Progenitor cell of endocrine pancreas (in vitro differentiated cells): ENCODE data around the gene CDC42EP2. TPM values are rescaled to one million over a fixed set of nuclear protein-coding genes. Genes with fewer than 3 reads are reported as not detected.
A peak's percentile ranks its signal among the peaks of the same experiment; 100 is the strongest.
"Not testable (repeated sequence)": the region's sequence is repeated elsewhere in the genome, so short reads cannot be mapped to it uniquely, and the experiment has no call there.

Source experiments
- DNase-seq: peaks from one replicate; pipeline ENCODE4 v3.0.0; 2021; ENCODE audit warnings: low spot score; ENCODE audit not compliant: unreplicated experiment
- H3K27ac Mint-ChIP-seq: 2 replicates; pipeline ENCODE4 v1.8.0; 2021; ENCODE audit warnings: mild to moderate bottlenecking, moderate library complexity, mixed read lengths
- H3K27me3 Mint-ChIP-seq: 2 replicates; pipeline ENCODE4 v1.8.0; 2021; ENCODE audit warnings: mixed read lengths
- H3K36me3 Mint-ChIP-seq: 2 replicates; pipeline ENCODE4 v1.8.0; 2022; ENCODE audit warnings: mixed read lengths; ENCODE audit not compliant: insufficient read depth
- H3K4me1 Mint-ChIP-seq: 2 replicates; pipeline ENCODE4 v1.8.0; 2021; ENCODE audit warnings: low read depth, mixed read lengths
- H3K4me3 Mint-ChIP-seq: 2 replicates; pipeline ENCODE4 v1.8.0; 2021; ENCODE audit warnings: low read depth, mild to moderate bottlenecking, moderate library complexity, mixed read lengths
- H3K9me3 Mint-ChIP-seq: 2 replicates; pipeline ENCODE4 v1.8.0; 2021; ENCODE audit warnings: low read depth, mixed read lengths
- total RNA-seq: library from RNA; stranded (reverse); gene quantifications from 2 replicates; pipeline ENCODE4 v1.2.1, GENCODE V29; 2021
- TF ChIP-seq, protein P1 (sequence below): fragments of 200-600 bp; sonication (generic); IDR thresholded peaks from one replicate; pipeline ENCODE4 v1.5.0; 2021; ENCODE audit warnings: antibody characterized with exemption, mild to moderate bottlenecking; ENCODE audit not compliant: unreplicated experiment

CDC42EP2 gene
- total RNA-seq, 1 donor from 2014 or later = 5.9 TPM

DNA sequence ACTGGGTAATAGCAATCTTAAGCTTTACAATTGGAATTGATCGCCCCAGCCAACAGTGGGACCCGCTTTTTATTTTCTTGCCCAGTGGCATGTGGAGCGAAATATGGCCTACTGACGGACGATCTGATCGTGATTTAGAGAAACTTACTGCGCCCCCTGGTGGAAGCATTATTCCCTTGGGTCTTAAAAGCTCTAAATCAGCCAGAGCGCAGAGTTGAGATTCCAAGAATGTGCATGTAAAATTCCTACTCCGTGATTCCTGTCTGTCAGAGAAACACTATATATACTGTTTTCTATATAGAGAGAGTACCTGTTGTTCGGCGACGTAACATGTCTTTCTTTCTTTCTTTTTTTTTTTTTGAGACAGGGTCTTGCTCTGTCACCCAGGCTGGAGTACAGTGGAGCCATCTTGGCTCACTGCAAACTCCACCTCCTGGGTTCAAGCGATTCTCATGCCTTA is 15.3 kb downstream of the CDC42EP2 start:
- Mint-ChIP-seq H3K36me3 (no peaks in the 10 kb centered on the region), H3K4me1 (peaks cover 11% of the 10 kb centered on the region), H3K4me3 (no peak overlapping the region), H3K27me3 (peaks cover 2% of the 10 kb centered on the region), H3K27ac (peak overlapping the region; percentile 73), H3K9me3 (no peaks in the 10 kb centered on the region)
- DNase-seq = peak; percentile 75
- TF ChIP-seq, protein P1, sequence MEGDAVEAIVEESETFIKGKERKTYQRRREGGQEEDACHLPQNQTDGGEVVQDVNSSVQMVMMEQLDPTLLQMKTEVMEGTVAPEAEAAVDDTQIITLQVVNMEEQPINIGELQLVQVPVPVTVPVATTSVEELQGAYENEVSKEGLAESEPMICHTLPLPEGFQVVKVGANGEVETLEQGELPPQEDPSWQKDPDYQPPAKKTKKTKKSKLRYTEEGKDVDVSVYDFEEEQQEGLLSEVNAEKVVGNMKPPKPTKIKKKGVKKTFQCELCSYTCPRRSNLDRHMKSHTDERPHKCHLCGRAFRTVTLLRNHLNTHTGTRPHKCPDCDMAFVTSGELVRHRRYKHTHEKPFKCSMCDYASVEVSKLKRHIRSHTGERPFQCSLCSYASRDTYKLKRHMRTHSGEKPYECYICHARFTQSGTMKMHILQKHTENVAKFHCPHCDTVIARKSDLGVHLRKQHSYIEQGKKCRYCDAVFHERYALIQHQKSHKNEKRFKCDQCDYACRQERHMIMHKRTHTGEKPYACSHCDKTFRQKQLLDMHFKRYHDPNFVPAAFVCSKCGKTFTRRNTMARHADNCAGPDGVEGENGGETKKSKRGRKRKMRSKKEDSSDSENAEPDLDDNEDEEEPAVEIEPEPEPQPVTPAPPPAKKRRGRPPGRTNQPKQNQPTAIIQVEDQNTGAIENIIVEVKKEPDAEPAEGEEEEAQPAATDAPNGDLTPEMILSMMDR = peak; percentile 82

DNA sequence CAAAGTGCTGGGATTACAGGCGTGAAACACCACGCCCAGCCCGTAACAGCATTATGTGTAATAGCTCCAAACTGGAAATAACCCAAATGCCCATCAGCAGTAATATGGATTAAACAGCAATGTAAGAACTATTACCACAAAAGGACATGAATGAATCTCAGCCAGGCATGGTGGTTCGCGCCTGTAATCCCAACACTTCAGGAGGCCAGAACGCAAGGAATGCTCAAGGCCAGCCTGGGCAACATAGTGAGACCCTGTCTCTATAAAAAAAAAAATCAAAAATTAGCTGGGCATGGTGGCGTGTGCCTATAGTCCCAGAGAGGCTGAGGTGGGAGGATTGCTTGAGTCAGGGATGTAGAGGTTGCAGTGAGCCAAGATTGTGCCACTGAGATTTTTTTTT is 15.9 kb downstream of the CDC42EP2 start:
- TF ChIP-seq, protein P1 = no peak
- Mint-ChIP-seq H3K27ac (no peak overlapping the region), H3K4me1 (peaks cover 17% of the 10 kb centered on the region), H3K36me3 (no peaks in the 10 kb centered on the region), H3K9me3 (no peaks in the 10 kb centered on the region), H3K4me3 (no peak overlapping the region), H3K27me3 (peaks cover 2% of the 10 kb centered on the region)
- DNase-seq = no peak

DNA sequence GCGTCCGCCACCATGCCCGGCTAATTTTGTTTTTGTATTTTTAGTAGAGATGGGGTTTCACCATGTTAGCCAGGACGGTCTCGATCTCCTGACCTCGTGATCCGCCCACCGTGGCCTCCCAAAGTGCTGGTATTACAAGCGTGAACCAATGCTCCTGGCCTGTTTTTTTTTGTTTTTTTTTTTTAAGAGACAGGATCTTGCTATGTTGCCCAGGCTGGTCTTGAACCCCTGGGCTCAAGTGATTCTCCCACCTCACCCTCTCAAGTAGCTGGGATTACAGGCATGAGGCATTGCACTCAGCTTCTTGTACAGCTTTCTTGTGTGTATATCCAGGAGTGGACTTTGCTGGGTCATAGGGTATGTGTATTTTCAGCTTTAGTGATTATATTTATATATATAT is 17.9 kb downstream of the CDC42EP2 start:
- H3K27ac Mint-ChIP-seq, DNase-seq, H3K36me3 Mint-ChIP-seq, H3K9me3 Mint-ChIP-seq, H3K27me3 Mint-ChIP-seq, H3K4me3 Mint-ChIP-seq: not testable (repeated sequence)
- peaks cover 17% of the 10 kb centered on the region for H3K4me1 Mint-ChIP-seq

DNA sequence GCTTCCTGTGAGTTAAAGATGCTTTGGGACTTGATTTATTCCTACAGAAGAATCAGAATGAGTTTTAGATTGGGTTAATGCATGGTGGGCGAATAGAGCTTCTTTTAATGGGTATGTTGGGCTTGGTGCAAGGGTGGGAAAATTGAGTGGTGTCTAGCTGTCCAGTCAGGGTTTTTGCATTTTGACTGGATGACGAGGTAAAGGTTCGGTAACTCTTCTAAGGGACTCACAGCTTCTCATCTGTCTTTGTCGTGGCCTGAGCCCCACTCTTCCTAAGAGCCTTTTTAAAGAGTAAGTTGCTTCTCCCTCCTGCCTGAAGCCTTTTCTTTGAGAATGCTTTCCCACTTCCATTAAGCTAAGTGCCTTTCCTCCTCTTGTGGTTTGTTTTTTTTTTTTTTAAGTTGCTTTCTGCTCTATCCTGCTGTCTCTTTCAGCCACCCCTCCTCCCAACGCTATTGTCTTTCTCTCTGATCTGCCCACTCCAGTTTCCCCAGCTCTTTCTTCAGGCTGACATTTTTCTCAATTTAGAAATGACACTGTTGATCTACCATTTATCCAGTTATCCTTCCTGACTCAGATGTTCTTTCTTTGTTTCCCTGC is 20.1 kb downstream of the CDC42EP2 start:
- TF ChIP-seq, protein P1 = no peak
- Mint-ChIP-seq H3K27ac (peak overlapping the region; percentile 94), H3K4me3 (peak overlapping the region; percentile 97), H3K9me3 (no peaks in the 10 kb centered on the region), H3K27me3 (no peaks in the 10 kb centered on the region), H3K36me3 (no peaks in the 10 kb centered on the region), H3K4me1 (peaks cover 19% of the 10 kb centered on the region)
- no peak for DNase-seq

DNA sequence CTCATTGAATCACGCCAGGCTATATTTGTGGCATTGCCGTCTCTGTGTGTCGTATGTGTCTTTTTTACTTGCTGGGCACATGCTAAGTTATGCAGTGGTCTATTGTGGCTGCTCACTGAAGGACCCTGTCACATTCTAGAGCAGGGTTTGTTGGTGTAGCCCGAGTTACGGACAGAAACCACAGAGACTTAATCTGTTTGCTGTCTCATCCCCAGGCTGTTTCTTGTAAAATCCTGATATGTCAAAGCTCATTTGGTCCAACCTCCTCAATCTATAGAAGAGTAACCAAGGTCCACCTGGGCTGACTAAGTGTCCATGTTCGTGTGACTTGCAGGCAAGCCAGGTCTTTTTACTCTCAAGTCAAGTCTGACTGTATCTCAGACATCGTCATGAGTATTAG is 24.0 kb downstream of the CDC42EP2 start:
- TF ChIP-seq, protein P1 = no peak
- DNase-seq = no peak
- Mint-ChIP-seq H3K27ac (no peak overlapping the region), H3K4me1 (peaks cover 18% of the 10 kb centered on the region), H3K36me3 (peaks cover 6% of the 10 kb centered on the region), H3K4me3 (no peak overlapping the region), H3K27me3 (no peaks in the 10 kb centered on the region), H3K9me3 (no peaks in the 10 kb centered on the region)

DNA sequence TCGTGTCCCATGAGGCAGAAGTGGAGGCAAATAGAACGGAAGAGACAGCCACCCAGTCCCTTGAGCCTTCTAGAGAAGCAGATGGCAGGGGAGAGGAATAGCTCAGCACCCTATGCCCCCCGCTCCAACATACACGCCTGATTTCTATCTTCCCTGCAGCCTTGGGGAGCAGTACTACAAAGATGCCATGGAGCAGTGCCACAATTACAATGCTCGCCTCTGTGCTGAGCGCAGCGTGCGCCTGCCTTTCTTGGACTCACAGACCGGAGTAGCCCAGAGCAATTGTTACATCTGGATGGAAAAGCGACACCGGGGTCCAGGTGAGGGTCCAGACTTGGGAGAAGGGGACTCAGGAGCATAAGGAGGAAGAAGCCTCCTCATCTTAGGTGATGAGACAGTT is 25.6 kb downstream of the CDC42EP2 start:
- TF ChIP-seq, protein P1 = no peak
- no peak overlapping the region for H3K4me3 Mint-ChIP-seq
- H3K36me3 Mint-ChIP-seq = peaks cover 11% of the 10 kb centered on the region
- H3K27ac Mint-ChIP-seq = no peak overlapping the region
- no peak for DNase-seq
- peaks cover 7% of the 10 kb centered on the region for H3K4me1 Mint-ChIP-seq
- no peaks in the 10 kb centered on the region for H3K27me3 Mint-ChIP-seq
- no peaks in the 10 kb centered on the region for H3K9me3 Mint-ChIP-seq
